ENCODE measurements around the gene C1QC. TPM values are rescaled to one million over a fixed set of nuclear protein-coding genes. Genes with fewer than 3 reads are reported as not detected.

Gene C1QC
- total and polyA plus RNA-seq, 8 donors, result 5.5 to 138 (median 17.2) TPM

DNA sequence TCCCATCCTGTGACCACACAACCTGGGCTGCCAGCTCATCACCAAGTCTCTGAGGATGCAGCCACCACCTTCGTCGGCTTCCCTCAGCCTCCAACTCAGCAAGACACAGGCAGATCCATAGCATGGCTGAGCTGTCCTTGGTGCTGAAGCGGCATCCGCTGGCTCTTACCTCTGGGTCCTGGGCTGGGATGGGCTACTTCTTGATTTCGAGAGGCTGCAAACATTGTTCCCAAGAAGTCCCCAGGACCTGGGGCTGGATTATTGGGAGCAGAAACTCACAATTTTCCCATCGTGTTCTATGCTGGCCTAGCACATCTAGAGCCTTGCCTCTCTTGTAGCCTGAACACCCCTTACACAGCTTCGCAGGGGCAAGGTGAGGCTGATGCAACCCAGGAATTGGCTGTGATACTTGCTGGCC is 31.9 kb upstream of the C1QC start:
- peak in 5 of 6 donors; percentile 23 to 84 (median 52) for DNase-seq
- peak in 3 of 4 donors; percentile 74 to 90 (median 83) for ATAC-seq

DNA sequence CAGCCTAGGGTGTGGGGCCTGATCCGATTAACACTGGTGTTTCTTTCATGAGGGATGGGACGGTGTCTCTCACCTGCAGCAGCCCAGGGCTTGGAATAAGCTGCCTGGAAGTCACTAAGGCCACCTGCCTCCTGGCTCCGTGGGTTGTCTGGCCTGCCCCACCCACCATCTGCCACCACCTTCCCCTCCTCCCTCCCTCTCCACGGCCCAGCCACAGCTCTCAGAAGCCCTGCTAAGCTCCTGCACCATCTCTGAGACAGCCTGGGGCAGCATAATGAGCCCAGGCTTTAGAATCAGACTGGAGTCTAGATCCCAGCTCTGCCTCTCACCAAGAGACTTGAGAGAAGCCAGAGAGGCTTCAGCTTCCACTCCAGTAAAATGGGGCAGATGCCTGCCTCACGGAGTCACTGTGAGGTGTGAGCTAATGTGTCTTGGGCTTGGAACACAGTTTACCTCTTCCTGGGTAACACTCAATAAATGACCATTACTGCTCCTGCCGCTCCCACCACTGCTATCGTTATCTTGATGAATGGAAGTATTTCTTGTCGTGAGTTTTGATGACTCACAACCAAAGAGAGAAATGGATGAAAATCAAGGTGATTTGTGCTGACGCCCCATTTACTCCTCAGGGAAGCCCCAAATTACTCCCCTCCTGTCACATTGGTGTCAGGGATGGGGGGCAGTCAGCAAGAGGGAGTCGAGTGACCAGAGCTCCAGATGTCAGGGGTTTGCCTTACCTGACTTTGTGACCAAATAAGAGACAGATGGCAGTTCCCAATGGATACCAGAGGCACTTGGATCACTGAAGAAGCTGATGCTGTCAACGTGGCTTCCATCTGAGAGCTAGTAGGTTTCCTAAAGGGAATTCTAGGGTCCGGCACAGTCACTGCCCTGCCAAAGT is 30.5 kb upstream of the C1QC start:
- ATAC-seq (peak in 2 of 4 donors; percentile 38 to 46), DNase-seq (no peak), FAIRE-seq (no peak)
- intact Hi-C loops (cut with DNase I), result no loop called here
- Histone ChIP-seq H3K36me3 (no peaks in the 10 kb centered on the region), H3K9me3 (no peaks in the 10 kb centered on the region), H3K4me3 (no peak overlapping the region), H3K27me3 (no peaks in the 10 kb centered on the region), H3K4me1 (no peaks in the 10 kb centered on the region), H3K27ac (no peak overlapping the region)
- TF ChIP-seq CTCF (IDR thresholded peaks at IDR 0.05), result no peak
- WGBS, 2 donors, result 31 to 40% methylated on average over 12 of the region's 12 CpGs

More for the DNA sequence above, 31.9 kb upstream of the C1QC start:
- FAIRE-seq, result no peak
- H3K4me3 ChIP-seq, result no peak overlapping the region
- no peak overlapping the region for H3K27ac ChIP-seq
- H3K4me1 ChIP-seq, result no peaks in the 10 kb centered on the region
- H3K36me3 ChIP-seq, result no peaks in the 10 kb centered on the region
- no peaks in the 10 kb centered on the region for H3K27me3 ChIP-seq
- TF ChIP-seq CTCF (IDR thresholded peaks at IDR 0.05), result no peak
- 20 to 28% methylated on average over 6 to 7 of the region's 7 CpGs for WGBS, 2 donors
- intact Hi-C loops (cut with DNase I), result no loop called here
- no peaks in the 10 kb centered on the region for H3K9me3 ChIP-seq

DNA sequence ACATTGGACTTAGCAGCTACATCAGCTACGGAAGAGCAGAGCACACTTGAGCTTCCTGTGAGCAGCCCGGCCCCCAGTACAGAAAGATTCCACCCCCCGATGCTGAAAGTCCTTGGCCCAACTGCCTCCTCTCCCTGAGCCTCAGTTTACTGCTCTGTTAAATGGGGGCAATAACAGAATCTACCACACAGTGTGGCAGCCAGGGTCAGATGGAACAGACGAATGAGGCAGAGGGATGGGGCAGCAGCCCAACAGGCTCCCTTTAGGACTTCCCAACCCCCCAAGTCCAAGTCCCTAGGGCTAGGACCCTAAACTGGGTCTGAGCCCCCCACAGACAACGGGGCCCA is 29.9 kb upstream of the C1QC start:
- intact Hi-C loops (cut with DNase I), result no loop called here
- Histone ChIP-seq H3K27ac (no peak overlapping the region), H3K9me3 (no peaks in the 10 kb centered on the region), H3K4me3 (no peak overlapping the region), H3K27me3 (no peaks in the 10 kb centered on the region), H3K36me3 (no peaks in the 10 kb centered on the region), H3K4me1 (no peaks in the 10 kb centered on the region)
- no peak for TF ChIP-seq CTCF (IDR thresholded peaks at IDR 0.05)
- ATAC-seq (no peak), FAIRE-seq (no peak), DNase-seq (no peak)
- 51 to 73% methylated on average over 5 of the region's 5 CpGs for WGBS, 2 donors

DNA sequence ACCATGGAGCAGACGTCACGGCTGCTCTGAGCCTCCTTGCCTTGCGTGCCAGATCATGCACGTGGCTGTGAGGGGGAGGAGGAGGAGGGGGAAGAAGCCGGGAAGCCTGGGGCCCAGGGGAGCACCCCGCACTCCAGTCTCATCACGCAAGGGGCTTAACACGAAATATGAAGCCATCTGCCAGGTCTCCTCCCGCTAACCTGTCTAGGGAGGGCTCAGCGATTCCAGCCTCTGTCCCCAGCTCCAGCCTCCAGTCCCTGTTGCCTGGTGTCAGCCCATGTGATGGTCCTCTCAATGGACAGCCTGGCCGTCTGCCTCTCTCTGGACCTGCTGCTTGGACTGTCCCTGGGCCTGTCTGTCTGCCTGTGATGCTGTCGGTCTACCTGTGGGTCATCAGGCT is 29.5 kb upstream of the C1QC start:
- H3K4me1 ChIP-seq, result no peaks in the 10 kb centered on the region
- no peak for TF ChIP-seq CTCF (IDR thresholded peaks at IDR 0.05)
- DNase-seq (no peak), ATAC-seq (no peak), FAIRE-seq (no peak)
- H3K27me3 ChIP-seq, result no peaks in the 10 kb centered on the region
- no peaks in the 10 kb centered on the region for H3K9me3 ChIP-seq
- no peak overlapping the region for H3K4me3 ChIP-seq
- 49 to 61% methylated on average over 11 to 12 of the region's 12 CpGs for WGBS, 2 donors
- H3K36me3 ChIP-seq, result no peaks in the 10 kb centered on the region
- intact Hi-C loops (cut with DNase I), result no loop called here
- no peak overlapping the region for H3K27ac ChIP-seq

DNA sequence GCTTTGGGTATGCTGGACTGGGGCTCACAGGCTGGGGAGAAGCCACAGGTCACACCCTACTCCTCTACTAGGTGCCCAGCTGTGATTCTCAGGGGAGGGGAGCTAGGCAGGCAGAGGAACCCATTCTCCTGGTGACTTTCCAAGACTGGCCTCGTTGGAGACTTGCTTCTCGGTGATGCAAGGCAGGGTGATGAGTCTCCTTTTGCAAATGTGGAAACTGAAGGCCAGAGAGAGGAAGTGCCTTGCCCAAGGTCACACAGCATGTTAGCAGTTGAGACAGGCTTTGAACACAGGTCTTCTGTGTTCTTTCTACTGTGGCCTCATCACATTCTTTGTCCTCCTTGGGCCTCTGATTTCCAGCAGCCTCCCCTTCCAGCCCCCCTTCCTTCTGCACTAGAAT is 27.5 kb upstream of the C1QC start:
- Histone ChIP-seq H3K27me3 (no peaks in the 10 kb centered on the region), H3K27ac (no peak overlapping the region), H3K4me1 (no peaks in the 10 kb centered on the region), H3K4me3 (no peak overlapping the region), H3K9me3 (no peaks in the 10 kb centered on the region), H3K36me3 (no peaks in the 10 kb centered on the region)
- DNase-seq (no peak), FAIRE-seq (no peak), ATAC-seq (no peak)
- no peak for TF ChIP-seq CTCF (IDR thresholded peaks at IDR 0.05)
- 58 to 73% methylated on average over 2 of the region's 2 CpGs for WGBS, 2 donors
- intact Hi-C loops (cut with DNase I), result no loop called here
